Stimulated activated naive B cell treated with anti-CD40 and anti-IgM and Interleukin-4, amounts not matched to agents 10 μg/mL and 1 μg/mL and 100 μg/mL, for 72 hours (primary cell): ENCODE results near the gene RHBDL1.

Experiments
- ATAC-seq, 2 donors: fragments of 150-1000 bp; cut with Tn5 transposase; replicated peaks; 2 replicates each; pipeline ENCODE4 v1.10.0; 2021; ENCODE audit warnings: moderate library complexity in 1 of 2
- DNase-seq: peaks from one replicate; pipeline ENCODE4 v3.0.0; 2021
- H3K27ac Mint-ChIP-seq: one replicate; pipeline ENCODE4 v1.8.0; 2022; ENCODE audit warnings: mild to moderate bottlenecking, mixed read lengths
- H3K27me3 Mint-ChIP-seq, 2 donors: one replicate each; pipeline ENCODE4 v1.8.0; 2022; ENCODE audit warnings: mixed read lengths in 2 of 2
- H3K36me3 Mint-ChIP-seq, 2 donors: one replicate each; pipeline ENCODE4 v1.8.0; 2022; ENCODE audit warnings: mixed read lengths in 2 of 2, mild to moderate bottlenecking in 1 of 2
- H3K4me1 Mint-ChIP-seq, 2 donors: one replicate each; pipeline ENCODE4 v1.8.0; 2022; ENCODE audit warnings: mixed read lengths in 2 of 2, mild to moderate bottlenecking in 1 of 2
- H3K4me3 Mint-ChIP-seq, 2 donors: one replicate each; pipeline ENCODE4 v1.8.0; 2022; ENCODE audit warnings: mild to moderate bottlenecking in 2 of 2, mixed read lengths in 2 of 2, moderate library complexity in 1 of 2
- H3K9me3 Mint-ChIP-seq, 2 donors: one replicate each; pipeline ENCODE4 v1.8.0; 2022; ENCODE audit warnings: mixed read lengths in 2 of 2, mild to moderate bottlenecking in 1 of 2

Gene RHBDL1

GRCh38 chr16:643050-643368, 32.5 kb upstream of the RHBDL1 start:
- ATAC-seq (no peak), DNase-seq (no peak)
- H3K4me1 Mint-ChIP-seq = peaks cover 24 to 58% of the 10 kb centered on the region in 2 donors
- peaks cover 7 to 10% of the 10 kb centered on the region in 2 donors for H3K36me3 Mint-ChIP-seq
- no peaks in the 10 kb centered on the region for H3K27me3 Mint-ChIP-seq
- H3K27ac Mint-ChIP-seq = peak overlapping the region; percentile 73
- H3K4me3 Mint-ChIP-seq = peak overlapping the region; percentile 83 to 84
- H3K9me3 Mint-ChIP-seq = no peaks in the 10 kb centered on the region

DNA sequence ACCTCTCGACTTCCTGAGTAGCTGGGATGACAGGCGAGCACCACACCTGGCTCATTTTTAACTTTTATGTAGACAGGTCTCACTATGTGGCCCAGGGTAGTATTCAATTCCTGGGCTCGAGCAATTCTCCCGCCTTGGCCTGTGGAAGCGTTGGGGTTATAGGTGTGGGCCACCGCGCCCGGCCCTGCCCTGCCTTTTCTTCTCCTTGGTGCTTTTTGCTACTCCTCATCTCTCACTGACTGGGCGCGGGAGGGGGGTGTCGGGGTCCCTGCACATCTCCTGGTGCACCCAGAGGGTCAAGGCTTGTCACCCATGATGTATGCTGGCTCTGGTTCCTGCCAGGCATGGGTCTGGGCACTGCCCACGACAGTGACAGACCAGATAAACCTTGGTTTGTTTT, 30.9 kb upstream of the RHBDL1 start:
- H3K36me3 Mint-ChIP-seq = peaks cover 7 to 10% of the 10 kb centered on the region in 2 donors
- no peak for DNase-seq
- H3K27me3 Mint-ChIP-seq = no peaks in the 10 kb centered on the region
- no peak for ATAC-seq
- peak overlapping the region; percentile 56 for H3K27ac Mint-ChIP-seq
- peaks cover 22 to 60% of the 10 kb centered on the region in 2 donors for H3K4me1 Mint-ChIP-seq
- peak overlapping the region in 1 of 2 donors; percentile 84 for H3K4me3 Mint-ChIP-seq
- H3K9me3 Mint-ChIP-seq = no peaks in the 10 kb centered on the region

DNA sequence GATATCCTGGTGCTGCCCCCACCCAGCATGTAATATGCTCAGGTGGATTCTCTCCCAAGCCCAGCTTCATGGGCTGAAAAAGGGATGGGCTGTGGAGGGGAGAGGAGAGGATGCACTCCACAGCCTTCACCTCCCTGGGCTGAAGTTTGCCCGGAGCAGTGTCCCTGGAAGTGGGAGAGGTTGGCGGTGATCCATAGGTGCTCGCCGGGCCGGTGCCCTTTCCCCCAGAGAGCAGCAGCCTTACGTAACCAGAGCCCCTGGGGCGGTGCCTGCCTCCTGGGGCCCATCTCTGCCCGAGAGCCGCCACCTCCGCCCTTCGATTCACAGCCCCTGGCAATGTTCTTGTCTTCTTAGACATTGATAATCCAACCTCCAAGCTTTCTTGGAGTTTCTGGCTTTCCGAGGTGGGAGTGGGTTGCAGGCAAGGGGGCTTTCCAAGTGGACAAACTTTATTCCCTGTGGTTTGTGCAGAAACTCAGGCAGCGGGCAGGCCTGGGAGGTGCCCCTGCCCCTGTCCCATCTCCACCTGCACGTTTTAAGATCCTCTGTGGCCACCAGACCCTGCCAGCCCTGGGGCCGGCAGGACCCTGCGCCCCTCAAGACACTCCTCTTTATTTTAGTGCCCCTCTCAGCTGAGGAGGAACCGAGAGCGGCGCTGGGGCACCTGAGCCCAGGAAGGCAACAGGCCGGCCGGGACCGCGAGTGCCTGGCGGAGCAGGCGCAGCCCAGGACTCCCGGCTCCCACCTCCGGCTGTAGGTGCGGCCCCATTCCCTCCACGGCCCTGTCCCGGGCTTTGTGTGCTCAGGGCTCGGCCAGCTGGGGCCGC, 29.4 kb upstream of the RHBDL1 start:
- no peaks in the 10 kb centered on the region for H3K9me3 Mint-ChIP-seq
- peaks cover 26 to 62% of the 10 kb centered on the region in 2 donors for H3K4me1 Mint-ChIP-seq
- ATAC-seq (no peak), DNase-seq (no peak)
- H3K4me3 Mint-ChIP-seq = peak overlapping the region in 1 of 2 donors; percentile 28
- H3K27me3 Mint-ChIP-seq = no peaks in the 10 kb centered on the region
- peak overlapping the region; percentile 31 for H3K27ac Mint-ChIP-seq
- H3K36me3 Mint-ChIP-seq = peaks cover 7 to 10% of the 10 kb centered on the region in 2 donors

DNA sequence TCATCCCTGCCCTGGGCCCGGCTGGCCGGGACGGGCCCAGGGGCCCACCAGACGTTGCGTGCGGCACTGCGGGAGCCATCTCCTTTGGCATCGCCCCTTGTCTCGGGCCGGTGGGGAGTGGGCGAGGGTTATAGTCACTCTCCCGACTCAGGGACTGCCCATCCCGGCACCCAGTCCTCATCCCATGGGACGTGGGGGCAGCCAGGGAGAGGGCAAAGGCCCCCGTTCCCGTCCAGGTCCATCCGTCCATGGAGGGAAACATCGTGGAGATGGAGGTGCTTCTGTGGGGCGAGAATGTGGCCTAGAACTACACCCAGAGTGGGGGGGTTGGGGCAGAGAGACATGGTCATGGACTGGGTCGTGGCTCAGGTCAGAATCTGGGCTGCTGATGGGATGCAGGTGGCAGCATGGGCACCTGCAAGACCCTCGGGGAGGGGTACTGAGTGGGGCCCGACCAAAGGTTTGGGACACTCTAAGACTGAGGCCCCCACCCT, 28.7 kb upstream of the RHBDL1 start:
- H3K36me3 Mint-ChIP-seq = peaks cover 9 to 10% of the 10 kb centered on the region in 2 donors
- peaks cover 26 to 62% of the 10 kb centered on the region in 2 donors for H3K4me1 Mint-ChIP-seq
- H3K27me3 Mint-ChIP-seq = no peaks in the 10 kb centered on the region
- ATAC-seq (no peak), DNase-seq (no peak)
- H3K4me3 Mint-ChIP-seq = peak overlapping the region; percentile 36 to 37
- H3K27ac Mint-ChIP-seq = peak overlapping the region; percentile 51
- H3K9me3 Mint-ChIP-seq = no peaks in the 10 kb centered on the region

- Mint-ChIP-seq H3K4me3 (peak overlapping the region; percentile 36 to 37), H3K27me3 (no peaks in the 10 kb centered on the region), H3K9me3 (no peaks in the 10 kb centered on the region)
Observed at GRCh38 chr16:647173-647902, 28.1 kb upstream of the RHBDL1 start.

GRCh38 chr16:648071-648780, 27.2 kb upstream of the RHBDL1 start:
- H3K4me3 Mint-ChIP-seq = peak overlapping the region; percentile 86 to 91
- H3K36me3 Mint-ChIP-seq = peaks cover 10 to 11% of the 10 kb centered on the region in 2 donors
- ATAC-seq (peak; percentile 0 to 25), DNase-seq (no peak)
- no peaks in the 10 kb centered on the region for H3K27me3 Mint-ChIP-seq
- H3K9me3 Mint-ChIP-seq = no peaks in the 10 kb centered on the region
- peak overlapping the region; percentile 93 for H3K27ac Mint-ChIP-seq
- peaks cover 22 to 53% of the 10 kb centered on the region in 2 donors for H3K4me1 Mint-ChIP-seq

More at GRCh38 chr16:647173-647902, 28.1 kb upstream of the RHBDL1 start:
- DNase-seq = no peak
- peaks cover 9 to 10% of the 10 kb centered on the region in 2 donors for H3K36me3 Mint-ChIP-seq
- H3K4me1 Mint-ChIP-seq = peaks cover 26 to 62% of the 10 kb centered on the region in 2 donors
- H3K27ac Mint-ChIP-seq = peak overlapping the region; percentile 51
- ATAC-seq = no peak

- DNase-seq = peak; percentile 90
- peak within 1 kb of the TSS; percentile 93 for H3K27ac Mint-ChIP-seq
- peak; percentile 92 to 95 for ATAC-seq
- peaks cover 8% of the 10 kb centered on the region in 2 donors for H3K36me3 Mint-ChIP-seq
- H3K9me3 Mint-ChIP-seq = no peaks in the 10 kb centered on the region
- H3K27me3 Mint-ChIP-seq = no peaks in the 10 kb centered on the region
- H3K4me1 Mint-ChIP-seq = peaks cover 20 to 46% of the 10 kb centered on the region in 2 donors
- peak within 1 kb of the TSS; percentile 86 to 91 for H3K4me3 Mint-ChIP-seq
Observed at GRCh38 chr16:648781-649589, 26.5 kb upstream of the RHBDL1 start, which contains the start of gene WDR90. Gene WDR90 (plus strand): TSS chr16:649365. CDS start chr16:649417, 52 bp downstream.

DNA sequence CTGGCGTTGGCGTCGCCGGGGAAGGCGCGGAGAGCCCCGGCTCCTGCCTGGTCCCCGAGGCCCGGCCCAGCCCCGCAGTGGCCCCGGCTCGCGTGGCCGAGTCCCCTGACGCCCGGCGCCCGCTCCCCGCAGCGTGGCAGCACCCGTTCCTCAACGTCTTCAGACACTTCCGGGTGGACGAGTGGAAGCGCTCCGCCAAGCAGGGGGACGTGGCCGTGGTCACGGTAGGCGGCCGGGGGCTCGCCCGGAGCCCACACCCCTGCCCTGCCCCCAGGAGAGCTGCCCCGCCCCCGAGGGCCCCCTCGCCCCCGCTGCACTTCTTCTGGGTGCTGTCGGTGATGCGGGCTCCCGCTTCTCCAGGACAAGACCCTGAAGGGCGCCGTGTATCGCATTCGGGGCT, 25.8 kb upstream of the RHBDL1 start:
- peak; percentile 15 to 28 for ATAC-seq
- DNase-seq = no peak
- no peaks in the 10 kb centered on the region for H3K9me3 Mint-ChIP-seq
- peaks cover 16 to 39% of the 10 kb centered on the region in 2 donors for H3K4me1 Mint-ChIP-seq
- peak overlapping the region; percentile 47 for H3K27ac Mint-ChIP-seq
- H3K36me3 Mint-ChIP-seq = peaks cover 2 to 6% of the 10 kb centered on the region in 2 donors
- H3K27me3 Mint-ChIP-seq = no peaks in the 10 kb centered on the region
- H3K4me3 Mint-ChIP-seq = peak overlapping the region; percentile 78 to 81

GRCh38 chr16:651844-652243, 23.6 kb upstream of the RHBDL1 start:
- Mint-ChIP-seq H3K36me3 (peaks cover 0 to 4% of the 10 kb centered on the region in 2 donors), H3K9me3 (no peaks in the 10 kb centered on the region), H3K4me1 (peaks cover 12 to 24% of the 10 kb centered on the region in 2 donors), H3K27me3 (no peaks in the 10 kb centered on the region), H3K27ac (no peak overlapping the region), H3K4me3 (no peak overlapping the region)
- no peak for DNase-seq
- ATAC-seq = no peak

- Mint-ChIP-seq H3K27ac (no peak overlapping the region), H3K4me3 (no peak overlapping the region), H3K9me3 (no peaks in the 10 kb centered on the region), H3K27me3 (no peaks in the 10 kb centered on the region), H3K4me1 (peaks cover 9 to 18% of the 10 kb centered on the region in 2 donors), H3K36me3 (peaks cover 0 to 4% of the 10 kb centered on the region in 2 donors)
- DNase-seq (no peak), ATAC-seq (no peak)
Observed at GRCh38 chr16:652454-653305, 22.8 kb upstream of the RHBDL1 start.

GRCh38 chr16:654034-654433, 21.4 kb upstream of the RHBDL1 start:
- ATAC-seq (no peak), DNase-seq (no peak)
- H3K27ac Mint-ChIP-seq = no peak overlapping the region
- H3K27me3 Mint-ChIP-seq = no peaks in the 10 kb centered on the region
- no peak overlapping the region for H3K4me3 Mint-ChIP-seq
- peaks cover 7 to 8% of the 10 kb centered on the region in 2 donors for H3K36me3 Mint-ChIP-seq
- H3K9me3 Mint-ChIP-seq = no peaks in the 10 kb centered on the region
- H3K4me1 Mint-ChIP-seq = peaks cover 6 to 8% of the 10 kb centered on the region in 2 donors

DNA sequence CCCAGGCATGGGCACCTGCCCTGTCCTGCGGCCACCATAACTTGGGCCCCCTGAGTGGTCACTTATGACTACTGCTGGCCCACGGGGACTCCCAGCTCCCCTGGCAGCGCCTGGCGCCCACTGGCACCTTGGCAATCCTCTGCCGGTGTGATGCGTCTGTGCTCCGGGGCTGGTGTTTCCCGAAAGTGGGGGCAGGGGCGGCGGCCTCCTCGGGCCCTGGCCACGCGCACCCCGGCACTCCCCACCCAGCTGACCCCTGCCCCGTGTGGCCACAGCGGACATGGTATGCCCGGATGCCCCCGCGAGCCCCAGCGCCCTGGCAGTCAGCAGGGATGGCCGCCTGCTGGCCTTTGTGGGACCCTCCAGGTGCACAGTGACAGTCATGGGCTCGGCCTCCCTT, 18.0 kb upstream of the RHBDL1 start:
- Mint-ChIP-seq H3K27ac (no peak overlapping the region), H3K4me1 (peaks cover 4 to 15% of the 10 kb centered on the region in 2 donors), H3K27me3 (no peaks in the 10 kb centered on the region), H3K9me3 (no peaks in the 10 kb centered on the region), H3K4me3 (no peak overlapping the region), H3K36me3 (peaks cover 13 to 23% of the 10 kb centered on the region in 2 donors)
- ATAC-seq (no peak), DNase-seq (no peak)
